A549 (cell line): ENCODE results near the gene DOLPP1. TPM values are rescaled to one million over a fixed set of nuclear protein-coding genes. Genes with fewer than 3 reads are reported as not detected.

Experiments used
- ATAC-seq, 2 experiments: fragments of 200-7000 bp in 1 of 2; fragments of >200 bp in 1 of 2; cut with Nextera tagmentation in 1 of 2; cut with Tn5 transposase in 1 of 2; 3 replicates each; pipeline versions ENCODE4 v1.8.0 to v1.9.1; 2018 to 2020; ENCODE audit warnings: mild to moderate bottlenecking in 1 of 2, moderate library complexity in 1 of 2
- CTCF ChIA-PET: fragments of 300-600 bp; sonication (Branson Sonifier 250); formaldehyde crosslinking; extraction: SDS; loops from one replicate; lab custom pipeline; 2021; ENCODE audit warnings: antibody characterized with exemption, inconsistent platforms; lab: Yijun Ruan, JAX
- POLR2A ChIA-PET: fragments of 350-600 bp; formaldehyde crosslinking; extraction: SDS; loops from one replicate; lab custom pipeline; 2021; ENCODE audit warnings: antibody characterized with exemption, inconsistent platforms; lab: Yijun Ruan, JAX
- DNase-seq, 2 experiments: peaks; one replicate each; pipeline versions ENCODE4 v3.0.0 to v3.0.0-alpha.2; 2011 to 2016; ENCODE audit warnings: low read depth in 1 of 2, low spot score in 1 of 2
- FAIRE-seq: peaks from 2 replicates; lab custom pipeline; 2011; peaks lifted over from hg19 to GRCh38; lab: Jason Lieb, UNC
- H3K27ac ChIP-seq, 2 experiments: fragments of >200 bp; sonication (Bioruptor Twin); formaldehyde crosslinking; 3 replicates each; pipeline ENCODE4 v1.5.1; 2016 to 2017
- H3K4me1 ChIP-seq: fragments of >200 bp; sonication (Bioruptor Twin); formaldehyde crosslinking; 3 replicates; pipeline ENCODE4 v1.6.1; 2016
- H3K4me2 ChIP-seq: fragments of >200 bp; sonication (Bioruptor Twin); formaldehyde crosslinking; 3 replicates; pipeline ENCODE4 v1.6.1; 2016
- H3K4me3 ChIP-seq: fragments of >200 bp; sonication (Bioruptor Twin); formaldehyde crosslinking; 3 replicates; pipeline ENCODE4 v1.5.1; 2016
- H3K9me3 ChIP-seq: fragments of >200 bp; sonication (Bioruptor Twin); formaldehyde crosslinking; 3 replicates; pipeline ENCODE4 v1.6.1; 2016
- ATOH8 ChIP-seq: fragments of 250-450 bp; sonication (Bioruptor Pico); IDR thresholded peaks from 2 replicates; pipeline ENCODE4 v1.5.0; 2020; ENCODE audit warnings: low read depth, mild to moderate bottlenecking, moderate library complexity
- BCL3 ChIP-seq: fragments of >200 bp; sonication (Bioruptor Twin); formaldehyde crosslinking; IDR thresholded peaks from 3 replicates; pipeline ENCODE4 v1.6.1; 2016
- BHLHE40 ChIP-seq: IDR thresholded peaks from 2 replicates; pipeline ENCODE4 v1.6.1; 2012; ENCODE audit warnings: low read depth, low read length, inconsistent platforms
- CBX2 ChIP-seq: fragments of 200-600 bp; sonication (generic); IDR thresholded peaks from 2 replicates; pipeline ENCODE4 v1.6.1; 2016; ENCODE audit warnings: low read depth, mild to moderate bottlenecking, borderline replicate concordance
- CHD2 ChIP-seq: fragments of 150-350 bp; IDR thresholded peaks from 2 replicates; pipeline ENCODE4 v1.6.1; 2014; ENCODE audit warnings: low read length; ENCODE audit not compliant: partially characterized antibody
- CHD4 ChIP-seq: fragments of 200-600 bp; sonication (generic); IDR thresholded peaks from 2 replicates; pipeline ENCODE4 v1.6.1; 2016; ENCODE audit warnings: antibody characterized with exemption, mild to moderate bottlenecking, borderline replicate concordance
- CTCF ChIP-seq: fragments of >200 bp; sonication (Bioruptor Twin); formaldehyde crosslinking; IDR thresholded peaks from 3 replicates; pipeline ENCODE4 v1.5.1; 2016
- EP300 ChIP-seq, 2 experiments: fragments of >200 bp; sonication (Bioruptor Twin); formaldehyde crosslinking; IDR thresholded peaks; 2 replicates in 1 of 2; 3 replicates in 1 of 2; pipeline ENCODE4 v1.6.1; 2016 to 2017
- FOSL2 ChIP-seq, 2 experiments: fragments of 450-650 bp in 1 of 2; fragments of >200 bp in 1 of 2; sonication (Bioruptor Twin) in 1 of 2; formaldehyde crosslinking; IDR thresholded peaks; 2 replicates each; pipeline versions ENCODE4 v1.5.0 to v1.6.1; 2016 to 2020; ENCODE audit warnings: mild to moderate bottlenecking in 1 of 2, moderate library complexity in 1 of 2
- HDAC2 ChIP-seq: fragments of 200-600 bp; sonication (generic); IDR thresholded peaks from 2 replicates; pipeline ENCODE4 v1.6.1; 2016
- HOXA7 ChIP-seq: fragments of 250-450 bp; sonication (Bioruptor Pico); IDR thresholded peaks from 2 replicates; pipeline ENCODE4 v1.5.0; 2020; ENCODE audit warnings: mild to moderate bottlenecking, moderate library complexity
- KDM1A ChIP-seq: fragments of 200-600 bp; sonication (generic); IDR thresholded peaks from 2 replicates; pipeline ENCODE4 v1.6.1; 2016; ENCODE audit warnings: low read depth, mild to moderate bottlenecking
- MAX ChIP-seq: IDR thresholded peaks from 2 replicates; pipeline ENCODE4 v1.6.1; 2012
- MYC ChIP-seq: IDR thresholded peaks from 2 replicates; pipeline ENCODE4 v1.6.1; 2012; ENCODE audit warnings: mild to moderate bottlenecking, inconsistent platforms, low read length, improper control_type of control experiment, borderline replicate concordance
- NR3C1 ChIP-seq: fragments of >200 bp; sonication (Bioruptor Twin); formaldehyde crosslinking; IDR thresholded peaks from 3 replicates; pipeline ENCODE4 v1.6.1; 2017
- PHF8 ChIP-seq: fragments of 200-600 bp; sonication (generic); IDR thresholded peaks from 2 replicates; pipeline ENCODE4 v1.6.1; 2016; ENCODE audit warnings: low read depth, mild to moderate bottlenecking, antibody characterized with exemption, moderate library complexity, borderline replicate concordance
- POLR2AphosphoS2 ChIP-seq: conservative IDR thresholded peaks from 2 replicates; pipeline ENCODE4 v1.6.1; 2012; ENCODE audit warnings: low read length, improper control_type of control experiment, inconsistent platforms
- RCOR1 ChIP-seq: fragments of 150-350 bp; IDR thresholded peaks from 2 replicates; pipeline ENCODE4 v1.6.1; 2014; ENCODE audit warnings: antibody characterized with exemption, low read length, low read depth
- SREBF2 ChIP-seq: fragments of 450-650 bp; IDR thresholded peaks from 2 replicates; pipeline ENCODE4 v1.6.1; 2014; ENCODE audit warnings: mild to moderate bottlenecking, moderate library complexity
- WGBS: methylation state at CpG from one replicate; pipeline ENCODE4 v1.1.6; 2017; ENCODE audit errors: missing lambda C conversion rate; 5-methylcytosine and 5-hydroxymethylcytosine counted together
- polyA plus RNA-seq, 4 experiments: library from polyadenylated mRNA; depleted of rRNA in 3 of 4; stranded (reverse); fragments of >200 nt; fragmentation: RNase III in 1 of 4; extraction: RNeasy Plus Mini Kit Qiagen cat#74134 plus additional on column Dnase treatment in 1 of 4; gene quantifications; 2 replicates in 3 of 4; 3 replicates in 1 of 4; pipeline ENCODE4 v1.2.3, GENCODE V29; 2011 to 2017

Gene DOLPP1
- polyA plus RNA-seq, 2 of the 4 experiments (the other 2 are of a cell fraction), result 23.5 to 25.6 TPM

- no peak for TF ChIP-seq BCL3
- TF ChIP-seq, all 56 proteins: peak for 0
These were observed 19.9 kb upstream of the DOLPP1 start (continued) for GRCh38 chr9:129060991-129061390.

GRCh38 chr9:129063061-129063460 is 17.9 kb upstream of the DOLPP1 start:
- FAIRE-seq (no peak), ATAC-seq (no peak), DNase-seq (no peak)
- peaks cover 8% of the 10 kb centered on the region; the same call in 1 of the 3 replicates for H3K4me1 ChIP-seq
- no peak overlapping the region for H3K4me2 ChIP-seq
- no peak overlapping the region for H3K27ac ChIP-seq
- POLR2A ChIA-PET, result no interaction called here
- 43% methylated on average over 1 of the region's 9 CpGs for WGBS
- no peaks in the 10 kb centered on the region for H3K9me3 ChIP-seq
- CTCF ChIA-PET, result interaction anchor here (1.6 to 1.9 kb wide), 3 partner anchors 11 to 56 kb away, joined by 4 to 6 read pairs (median 4); partner anchors contain the start of gene SH3GLB2
- TF ChIP-seq BHLHE40, result no peak
- TF ChIP-seq PHF8, result no peak
- TF ChIP-seq SREBF2, result no peak
- TF ChIP-seq KDM1A, result no peak
- no peak for TF ChIP-seq CHD2
- no peak for TF ChIP-seq MYC
- no peak for TF ChIP-seq POLR2AphosphoS2
- TF ChIP-seq CHD4, result no peak
- no peak for TF ChIP-seq NR3C1
- TF ChIP-seq, all 56 proteins: peak for 0
- no peak overlapping the region for H3K4me3 ChIP-seq

GRCh38 chr9:129064499-129064908 is 16.4 kb upstream of the DOLPP1 start:
- Histone ChIP-seq H3K4me1 (peaks cover 2% of the 10 kb centered on the region; the same call in 1 of the 3 replicates), H3K9me3 (no peaks in the 10 kb centered on the region), H3K4me2 (no peak overlapping the region), H3K27ac (no peak overlapping the region), H3K4me3 (no peak overlapping the region)
- TF ChIP-seq CHD2 (no peak), ATOH8 (CRISPR knock-in tag) (no peak), EP300 (IDR thresholded peaks at IDR 0.05) (no peak), RCOR1 (no peak), HOXA7 (no peak), CTCF (no peak), FOSL2 (IDR thresholded peaks at IDR 0.05) (no peak), FOSL2 (CRISPR knock-in tag; IDR thresholded peaks at IDR 0.05) (no peak), CBX2 (no peak), MAX (no peak), HDAC2 (no peak)
- ChIA-PET POLR2A (no interaction called here), CTCF (interaction anchor here (0.6 to 1.9 kb wide), 4 partner anchors 9 to 95 kb away, joined by 3 to 6 read pairs (median 4); partner anchors contain the start of gene SH3GLB2)
- 93% methylated on average over 8 of the region's 8 CpGs for WGBS
- DNase-seq (no peak), ATAC-seq (no peak), FAIRE-seq (no peak)
